ENCODE data around the gene SORCS1. TPM values are rescaled to one million over a fixed set of nuclear protein-coding genes. Genes with fewer than 3 reads are reported as not detected.

Gene SORCS1
- polyA plus RNA-seq, 1 of the 3 experiments (the other 2 are of a cell fraction): 0.66 TPM

- TF ChIP-seq MXI1 (IDR thresholded peaks at IDR 0.05; ENCODE audit: low read depth, low read length) (no peak), NRF1 (IDR thresholded peaks at IDR 0.05; ENCODE audit: low read depth, low read length) (no peak), TEAD4 (IDR thresholded peaks at IDR 0.05; ENCODE audit: borderline replicate concordance, insufficient read depth) (no peak), REST (IDR thresholded peaks at IDR 0.05; ENCODE audit: low read depth, low read length) (no peak), CTCF (IDR thresholded peaks at IDR 0.05) (no peak), USF1 (IDR thresholded peaks at IDR 0.05; ENCODE audit: borderline replicate concordance, low read depth) (no peak), TCF12 (IDR thresholded peaks at IDR 0.05) (no peak), RCOR1 (IDR thresholded peaks at IDR 0.05; ENCODE audit: low read length) (no peak)
- Histone ChIP-seq H2AFZ (ENCODE audit: low read depth) (no peak overlapping the region), H3K9ac (no peak overlapping the region), H3K79me2 (ENCODE audit: insufficient read depth) (no peaks in the 10 kb centered on the region), H3K4me1 (ENCODE audit: control insufficient read depth in 1 of 2, insufficient read depth in 2 of 2, low read depth in 1 of 2, low read length in 1 of 2) (peaks cover 4 to 5% of the 10 kb centered on the region in 2 experiments; a peak in 3 of 4 replicates), H3K4me2 (no peak overlapping the region), H3K36me3 (replicated peaks in 1 of 2; ENCODE audit: control insufficient read depth in 1 of 2, insufficient read depth in 2 of 2, low read length in 1 of 2) (no peaks in the 10 kb centered on the region), H3K4me3 (ENCODE audit: low read depth in 2 of 2, low read length in 1 of 2) (no peak overlapping the region), H4K20me1 (ENCODE audit: insufficient read depth) (no peaks in the 10 kb centered on the region), H3K27me3 (ENCODE audit: insufficient read depth) (no peaks in the 10 kb centered on the region), H3K27ac (ENCODE audit: low read depth in 2 of 2, low read length in 1 of 2) (peak overlapping the region in 1 of 2 experiments; percentile 71; a peak in 2 of 4 replicates), H3F3A (replicated peaks; ENCODE audit: insufficient read depth) (no peaks in the 10 kb centered on the region), H3K9me2 (no peaks in the 10 kb centered on the region), H3K9me3 (no peaks in the 10 kb centered on the region; the same call in 1 of the 2 replicates)
- no peak for DNase-seq
- POLR2A ChIA-PET: no interaction called here
- WGBS (ENCODE audit: low lambda C conversion rate): 71% methylated on average over 4 of the region's 4 CpGs
- CTCF ChIA-PET: no interaction called here
Measured at GRCh38 chr10:106567629-106568028, 596.9 kb downstream of the SORCS1 start.

- Histone ChIP-seq H3K27me3 (ENCODE audit: insufficient read depth) (no peaks in the 10 kb centered on the region), H3K36me3 (replicated peaks in 1 of 2; ENCODE audit: control insufficient read depth in 1 of 2, insufficient read depth in 2 of 2, low read length in 1 of 2) (no peaks in the 10 kb centered on the region), H4K20me1 (ENCODE audit: insufficient read depth) (no peaks in the 10 kb centered on the region), H3F3A (replicated peaks; ENCODE audit: insufficient read depth) (no peaks in the 10 kb centered on the region), H3K4me3 (ENCODE audit: low read depth in 2 of 2, low read length in 1 of 2) (no peak overlapping the region), H3K9ac (no peak overlapping the region), H3K9me2 (no peaks in the 10 kb centered on the region), H3K79me2 (ENCODE audit: insufficient read depth) (no peaks in the 10 kb centered on the region), H3K27ac (ENCODE audit: low read depth in 2 of 2, low read length in 1 of 2) (peak overlapping the region in 1 of 2 experiments; percentile 71; a peak in 2 of 4 replicates), H2AFZ (ENCODE audit: low read depth) (no peak overlapping the region), H3K4me2 (no peak overlapping the region), H3K9me3 (no peaks in the 10 kb centered on the region; the same call in 1 of the 2 replicates), H3K4me1 (ENCODE audit: control insufficient read depth in 1 of 2, insufficient read depth in 2 of 2, low read depth in 1 of 2, low read length in 1 of 2) (peaks cover 4 to 5% of the 10 kb centered on the region in 2 experiments; a peak in 3 of 4 replicates)
- peak; percentile 10 for DNase-seq
- ChIA-PET POLR2A (no interaction called here), CTCF (interaction anchor here (1.0 kb wide), 1 partner anchor 11 kb away, joined by 3 read pairs; no protein-coding TSS in a partner anchor)
- TF ChIP-seq TEAD4 (IDR thresholded peaks at IDR 0.05; ENCODE audit: borderline replicate concordance, insufficient read depth) (no peak), RAD21 (IDR thresholded peaks at IDR 0.05; ENCODE audit: low read length) (no peak; the same call in 1 of the 2 replicates), RCOR1 (IDR thresholded peaks at IDR 0.05; ENCODE audit: low read length) (peak; percentile 53; the same call in 1 of the 2 replicates), EP300 (IDR thresholded peaks at IDR 0.05; ENCODE audit: borderline replicate concordance in 1 of 2, low read depth in 1 of 2, low read length in 1 of 2) (peak in 1 of 2 experiments; percentile 85; a peak in 2 of 4 replicates), TCF12 (IDR thresholded peaks at IDR 0.05) (no peak), FOSL2 (IDR thresholded peaks at IDR 0.05; ENCODE audit: borderline replicate concordance, low read depth) (no peak), CHD2 (IDR thresholded peaks at IDR 0.05; ENCODE audit: low read length, partially characterized antibody) (peak; percentile 11), MEF2A (IDR thresholded peaks at IDR 0.05; ENCODE audit: borderline replicate concordance, low read depth) (no peak), GABPA (IDR thresholded peaks at IDR 0.05; ENCODE audit: low read depth) (no peak), NFIC (IDR thresholded peaks at IDR 0.05; ENCODE audit: borderline replicate concordance) (no peak), FOXJ3 (CRISPR knock-in tag; IDR thresholded peaks at IDR 0.05) (no peak), SIN3A (IDR thresholded peaks at IDR 0.05; ENCODE audit: borderline replicate concordance, low read depth, low read length) (no peak), YY1 (IDR thresholded peaks at IDR 0.05; ENCODE audit: low read depth) (no peak), ELF1 (IDR thresholded peaks at IDR 0.05) (no peak), MXI1 (IDR thresholded peaks at IDR 0.05; ENCODE audit: low read depth, low read length) (0 out of 2 replicates have a peak, but pooled peaks have one; percentile 17), RFX5 (IDR thresholded peaks at IDR 0.05; ENCODE audit: low read length) (no peak)
- 11% methylated on average over 3 of the region's 3 CpGs for WGBS (ENCODE audit: low lambda C conversion rate)
Measured at GRCh38 chr10:106566873-106567272, 597.6 kb downstream of the SORCS1 start.
